ENCODE results near the gene SLC6A6.

DNA sequence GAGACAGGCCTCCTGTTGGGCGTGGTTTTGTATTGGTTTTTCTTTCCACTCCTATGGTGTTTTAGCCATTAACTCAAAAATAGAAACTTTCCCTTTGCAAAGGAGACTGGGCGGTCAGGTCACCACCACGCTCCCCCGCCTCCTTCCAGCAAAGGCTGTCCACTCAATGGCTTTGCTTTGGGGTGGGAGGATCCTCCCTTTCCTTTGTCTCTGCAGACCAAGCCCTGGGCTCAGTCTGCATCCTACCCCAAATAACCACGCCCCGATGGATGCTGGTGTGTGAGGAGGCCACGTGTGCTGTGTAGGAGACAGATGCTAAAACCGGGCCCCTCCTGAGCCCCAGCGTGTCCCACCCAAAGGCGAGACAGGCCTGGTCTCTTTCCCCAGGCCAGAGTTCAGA, 69.3 kb downstream of the SLC6A6 start:
- TF ChIP-seq JUND (IDR thresholded peaks at IDR 0.05) (no peak), YY1 (IDR thresholded peaks at IDR 0.05; ENCODE audit: low read depth) (no peak), RXRA (IDR thresholded peaks at IDR 0.05; ENCODE audit: borderline replicate concordance, low read depth) (no peak), TEAD4 (IDR thresholded peaks at IDR 0.05; ENCODE audit: borderline replicate concordance, insufficient read depth) (no peak), NFIC (IDR thresholded peaks at IDR 0.05; ENCODE audit: borderline replicate concordance) (no peak)
- TF ChIP-seq, protein P1, sequence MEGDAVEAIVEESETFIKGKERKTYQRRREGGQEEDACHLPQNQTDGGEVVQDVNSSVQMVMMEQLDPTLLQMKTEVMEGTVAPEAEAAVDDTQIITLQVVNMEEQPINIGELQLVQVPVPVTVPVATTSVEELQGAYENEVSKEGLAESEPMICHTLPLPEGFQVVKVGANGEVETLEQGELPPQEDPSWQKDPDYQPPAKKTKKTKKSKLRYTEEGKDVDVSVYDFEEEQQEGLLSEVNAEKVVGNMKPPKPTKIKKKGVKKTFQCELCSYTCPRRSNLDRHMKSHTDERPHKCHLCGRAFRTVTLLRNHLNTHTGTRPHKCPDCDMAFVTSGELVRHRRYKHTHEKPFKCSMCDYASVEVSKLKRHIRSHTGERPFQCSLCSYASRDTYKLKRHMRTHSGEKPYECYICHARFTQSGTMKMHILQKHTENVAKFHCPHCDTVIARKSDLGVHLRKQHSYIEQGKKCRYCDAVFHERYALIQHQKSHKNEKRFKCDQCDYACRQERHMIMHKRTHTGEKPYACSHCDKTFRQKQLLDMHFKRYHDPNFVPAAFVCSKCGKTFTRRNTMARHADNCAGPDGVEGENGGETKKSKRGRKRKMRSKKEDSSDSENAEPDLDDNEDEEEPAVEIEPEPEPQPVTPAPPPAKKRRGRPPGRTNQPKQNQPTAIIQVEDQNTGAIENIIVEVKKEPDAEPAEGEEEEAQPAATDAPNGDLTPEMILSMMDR (IDR thresholded peaks at IDR 0.05): no peak

Measured in SK-N-SH (cell line).